Esophagus muscularis mucosa (tissue), 4 donors: ENCODE results near the gene VPS13C. TPM values are rescaled to one million over a fixed set of nuclear protein-coding genes. Genes with fewer than 3 reads are reported as not detected.

ENCODE experiments used
- DNase-seq: peaks from one replicate; pipeline ENCODE4 v3.0.0-alpha.2; 2017; ENCODE audit errors: extremely low spot score
- H3K27ac ChIP-seq, 4 donors: fragments of 200-600 bp; sonication (generic); replicated peaks in 1 of 4; 1 replicate in 3 of 4; 2 replicates in 1 of 4; pipeline ENCODE4 v1.5.1; 2016 to 2019; ENCODE audit warnings: mild to moderate bottlenecking in 1 of 4
- H3K27me3 ChIP-seq, 4 donors: fragments of 200-600 bp; sonication (generic); one replicate each; pipeline versions ENCODE4 v1.5.1 to v1.6.0; 2016 to 2019
- H3K36me3 ChIP-seq, 4 donors: fragments of 200-600 bp; sonication (generic); one replicate each; pipeline ENCODE4 v1.5.1; 2016 to 2019
- H3K4me1 ChIP-seq, 4 donors: fragments of 200-600 bp; sonication (generic); one replicate each; pipeline ENCODE4 v1.5.1; 2016 to 2019
- H3K4me3 ChIP-seq, 4 donors: fragments of 200-600 bp; sonication (generic); 1 replicate in 2 of 4; 2 replicates in 2 of 4; pipeline ENCODE4 v1.5.1; 2016 to 2019; ENCODE audit warnings: mild to moderate bottlenecking in 4 of 4, moderate library complexity in 1 of 4
- H3K9me3 ChIP-seq, 4 donors: fragments of 200-600 bp; sonication (generic); 1 replicate in 3 of 4; 2 replicates in 1 of 4; pipeline ENCODE4 v1.5.1; 2016 to 2019
- EP300 ChIP-seq: sonication (generic); formaldehyde crosslinking; IDR thresholded peaks from one replicate; pipeline ENCODE4 v1.6.1; 2017; ENCODE audit warnings: antibody characterized with exemption
- POLR2A ChIP-seq: fragments of 450-650 bp; IDR thresholded peaks from one replicate; pipeline ENCODE4 v1.6.1; 2017; ENCODE audit warnings: antibody characterized with exemption, moderate library complexity, mild to moderate bottlenecking, low read depth
- POLR2AphosphoS5 ChIP-seq, 2 donors: sonication (generic); formaldehyde crosslinking; IDR thresholded peaks; one replicate each; pipeline ENCODE4 v1.6.1; 2017; ENCODE audit warnings: antibody characterized with exemption in 2 of 2
- WGBS: methylation state at CpG from one replicate; pipeline ENCODE4 v1.1.5; 2018; 5-methylcytosine and 5-hydroxymethylcytosine counted together
- intact Hi-C: fragments of 100-400 bp; cut with DNase I; formaldehyde crosslinking; loops from one replicate; pipeline ENCODE4 v1.15.1; 2023
- total RNA-seq, 4 donors: library from RNA; depleted of rRNA; stranded (reverse); fragments of >200 nt; gene quantifications; one replicate each; pipeline versions ENCODE4 v1.1.0 to v1.2.1, GENCODE V29; 2016
- TF ChIP-seq, protein P1 (sequence below), 3 experiments: fragments of 200-600 bp in 2 of 3; fragments of 450-650 bp in 1 of 3; sonication (generic) in 2 of 3; IDR thresholded peaks; one replicate each; pipeline ENCODE4 v1.5.1; 2017 to 2019; ENCODE audit warnings: antibody characterized with exemption in 3 of 3, mild to moderate bottlenecking in 2 of 3, moderate library complexity in 1 of 3

VPS13C gene
- total RNA-seq, 4 donors from 2014 or later: 58.5 to 86.0 (median 59.4) TPM

DNA sequence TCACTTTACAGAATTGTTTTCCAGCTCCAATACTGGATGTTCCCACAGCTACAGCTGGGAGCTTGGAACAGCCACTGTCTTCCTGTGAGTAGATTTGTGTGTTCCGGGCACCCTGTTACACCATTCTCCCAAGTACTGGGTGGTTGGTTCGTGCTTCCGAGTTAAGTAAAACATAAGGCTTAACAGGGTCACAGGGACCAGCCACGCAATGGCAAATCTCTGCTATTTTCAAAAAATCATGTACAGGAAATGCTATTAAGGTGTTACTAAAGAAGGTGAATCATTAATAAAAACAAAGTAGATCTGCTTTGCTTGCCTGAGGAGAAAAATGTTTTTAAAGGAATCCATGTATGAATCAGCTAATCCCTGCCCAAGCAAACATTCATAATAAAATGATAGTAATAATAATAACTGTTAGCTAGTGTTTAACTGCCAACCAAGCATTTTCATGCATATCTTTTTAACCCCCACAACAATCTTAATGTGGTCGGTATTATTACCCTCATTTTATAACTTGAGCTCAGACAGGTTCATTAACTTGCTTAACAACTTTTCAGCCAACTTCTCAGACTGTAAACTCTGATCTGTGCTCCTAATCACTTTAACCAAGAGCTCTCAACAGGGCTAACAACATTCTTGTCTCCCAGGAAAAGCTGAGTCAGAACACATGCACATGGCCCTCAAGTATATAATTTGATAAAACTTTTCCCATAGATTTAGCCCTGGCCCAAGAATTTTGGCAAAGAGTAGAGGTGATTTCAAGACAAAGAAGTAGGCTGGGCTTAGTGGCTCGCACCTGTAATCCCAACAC is 3.8 kb upstream of the VPS13C start:
- Histone ChIP-seq H3K27me3 (peaks cover 0 to 34% (median 11%) of the 10 kb centered on the region in 4 donors), H3K36me3 (no peaks in the 10 kb centered on the region), H3K27ac (no peak overlapping the region), H3K9me3 (no peaks in the 10 kb centered on the region), H3K4me1 (peaks cover 18 to 39% (median 33%) of the 10 kb centered on the region in 4 donors), H3K4me3 (no peak overlapping the region)
- intact Hi-C loops: no loop called here
- DNase-seq: no peak
- TF ChIP-seq POLR2AphosphoS5 (IDR thresholded peaks at IDR 0.05): no peak
- TF ChIP-seq EP300: no peak
- TF ChIP-seq, protein P1, sequence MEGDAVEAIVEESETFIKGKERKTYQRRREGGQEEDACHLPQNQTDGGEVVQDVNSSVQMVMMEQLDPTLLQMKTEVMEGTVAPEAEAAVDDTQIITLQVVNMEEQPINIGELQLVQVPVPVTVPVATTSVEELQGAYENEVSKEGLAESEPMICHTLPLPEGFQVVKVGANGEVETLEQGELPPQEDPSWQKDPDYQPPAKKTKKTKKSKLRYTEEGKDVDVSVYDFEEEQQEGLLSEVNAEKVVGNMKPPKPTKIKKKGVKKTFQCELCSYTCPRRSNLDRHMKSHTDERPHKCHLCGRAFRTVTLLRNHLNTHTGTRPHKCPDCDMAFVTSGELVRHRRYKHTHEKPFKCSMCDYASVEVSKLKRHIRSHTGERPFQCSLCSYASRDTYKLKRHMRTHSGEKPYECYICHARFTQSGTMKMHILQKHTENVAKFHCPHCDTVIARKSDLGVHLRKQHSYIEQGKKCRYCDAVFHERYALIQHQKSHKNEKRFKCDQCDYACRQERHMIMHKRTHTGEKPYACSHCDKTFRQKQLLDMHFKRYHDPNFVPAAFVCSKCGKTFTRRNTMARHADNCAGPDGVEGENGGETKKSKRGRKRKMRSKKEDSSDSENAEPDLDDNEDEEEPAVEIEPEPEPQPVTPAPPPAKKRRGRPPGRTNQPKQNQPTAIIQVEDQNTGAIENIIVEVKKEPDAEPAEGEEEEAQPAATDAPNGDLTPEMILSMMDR (IDR thresholded peaks at IDR 0.05): no peak
- TF ChIP-seq POLR2A: no peak
- 82% methylated on average over 6 of the region's 6 CpGs for WGBS

DNA sequence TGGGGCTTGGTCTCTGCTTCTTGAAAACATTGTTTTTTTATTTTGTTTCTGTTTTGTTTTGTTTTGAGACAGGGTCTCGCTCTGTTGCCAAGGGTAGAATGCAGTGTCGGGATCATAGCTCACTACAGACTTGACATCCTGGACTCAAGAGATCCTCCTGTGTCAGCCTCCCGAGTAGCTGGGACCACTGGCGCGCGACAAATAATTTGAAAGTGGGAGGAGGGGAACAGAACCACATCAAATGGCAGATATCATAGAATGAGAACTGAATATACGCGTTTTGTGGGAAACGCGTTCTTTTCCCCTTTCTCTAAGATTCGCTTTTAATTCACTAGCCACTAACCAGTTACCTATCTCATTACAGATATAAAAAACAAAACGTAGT is 641 bp upstream of the VPS13C start:
- H3K4me3 ChIP-seq: peak overlapping the region; percentile 88 to 96 (median 92)
- no peak for DNase-seq
- H3K27ac ChIP-seq: peak overlapping the region; percentile 92 to 95 (median 94)
- H3K27me3 ChIP-seq: peaks cover 0 to 8% (median 2%) of the 10 kb centered on the region in 4 donors
- intact Hi-C loops: no loop called here
- TF ChIP-seq, protein P1 (IDR thresholded peaks at IDR 0.05): no peak
- TF ChIP-seq POLR2A (no peak), EP300 (no peak), POLR2AphosphoS5 (IDR thresholded peaks at IDR 0.05) (no peak)
- H3K9me3 ChIP-seq: no peaks in the 10 kb centered on the region
- H3K4me1 ChIP-seq: peaks cover 11 to 23% (median 22%) of the 10 kb centered on the region in 4 donors
- WGBS: 21% methylated on average over 12 of the region's 12 CpGs
- H3K36me3 ChIP-seq: no peaks in the 10 kb centered on the region

DNA sequence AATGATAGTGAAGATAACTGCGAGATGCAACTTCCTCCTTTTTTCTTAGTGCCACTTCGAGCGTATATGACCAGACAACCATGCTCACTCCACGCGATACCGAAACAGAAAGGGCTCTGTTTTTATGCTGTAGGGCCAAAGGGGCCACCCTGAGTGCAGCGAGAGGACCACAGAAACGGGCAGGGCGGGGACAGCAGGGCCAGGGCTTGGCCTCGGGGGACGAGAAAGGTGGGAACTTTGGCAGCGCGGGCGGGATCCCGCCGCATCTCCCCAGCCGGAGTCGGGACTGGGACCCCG is 483 bp downstream of the VPS13C start:
- H3K27ac ChIP-seq: peak overlapping the region; percentile 92 to 95 (median 94)
- no peaks in the 10 kb centered on the region for H3K9me3 ChIP-seq
- no peaks in the 10 kb centered on the region for H3K36me3 ChIP-seq
- DNase-seq: no peak
- intact Hi-C loops: no loop called here
- H3K4me3 ChIP-seq: peak overlapping the region; percentile 88 to 96 (median 92)
- H3K4me1 ChIP-seq: peaks cover 11 to 27% (median 22%) of the 10 kb centered on the region in 4 donors
- H3K27me3 ChIP-seq: peaks cover 0 to 6% (median 0%) of the 10 kb centered on the region in 4 donors
- WGBS: 0% methylated on average over 6 of the region's 19 CpGs
- TF ChIP-seq, protein P1 (IDR thresholded peaks at IDR 0.05): no peak
- TF ChIP-seq POLR2A (no peak), EP300 (no peak), POLR2AphosphoS5 (IDR thresholded peaks at IDR 0.05) (no peak)

DNA sequence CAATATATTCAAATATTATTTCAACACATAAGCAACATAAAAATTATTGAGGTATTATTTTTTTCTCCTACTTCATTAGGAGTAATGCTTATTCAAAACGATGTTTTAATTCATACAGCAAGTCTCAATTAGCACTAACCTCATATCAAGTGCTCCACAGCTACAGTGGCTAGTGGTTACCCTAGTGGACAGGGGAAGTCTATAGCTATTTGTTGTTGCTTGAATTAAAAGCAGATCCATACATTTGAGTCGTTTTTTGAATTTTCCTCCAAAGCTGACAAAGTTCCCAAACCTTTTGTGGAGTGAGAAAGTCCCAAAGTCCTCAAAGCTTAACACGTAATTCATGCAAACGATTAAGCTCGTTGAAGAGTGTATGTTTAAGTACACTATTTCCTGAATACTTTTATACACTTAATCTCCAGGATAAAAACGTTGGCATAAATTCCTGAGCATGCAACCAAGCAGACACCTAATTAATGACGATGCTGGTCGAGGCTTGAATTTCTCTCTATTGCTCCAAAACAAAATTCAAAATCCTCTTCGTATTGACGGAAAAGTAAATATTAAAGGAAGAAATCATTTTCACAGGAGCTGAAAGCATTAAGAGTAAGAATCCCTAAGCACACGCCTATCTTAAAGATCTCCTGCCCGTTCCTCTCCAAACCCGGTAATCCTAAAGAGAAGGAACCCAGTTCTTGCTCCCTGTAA is 985 bp downstream of the VPS13C start:
- H3K27me3 ChIP-seq: peaks cover 0 to under 1% (median 0%) of the 10 kb centered on the region in 4 donors
- peak overlapping the region; percentile 92 to 95 (median 94) for H3K27ac ChIP-seq
- no peak for DNase-seq
- intact Hi-C loops: no loop called here
- H3K4me3 ChIP-seq: peak overlapping the region; percentile 88 to 96 (median 92)
- H3K9me3 ChIP-seq: no peaks in the 10 kb centered on the region
- 5% methylated on average over 13 of the region's 13 CpGs for WGBS
- peaks cover 11 to 28% (median 23%) of the 10 kb centered on the region in 4 donors for H3K4me1 ChIP-seq
- H3K36me3 ChIP-seq: no peaks in the 10 kb centered on the region
- TF ChIP-seq EP300 (no peak), POLR2A (no peak), POLR2AphosphoS5 (IDR thresholded peaks at IDR 0.05) (no peak)
- TF ChIP-seq, protein P1 (IDR thresholded peaks at IDR 0.05): no peak
